ENCODE measurements around the gene KCNG2. TPM values are rescaled to one million over a fixed set of nuclear protein-coding genes. Genes with fewer than 3 reads are reported as not detected.

KCNG2 gene
- total RNA-seq, 2 experiments from 2014 or later = not detected

GRCh38 chr18:79817607-79817998, 19.9 kb downstream of the KCNG2 start:
- no peak overlapping the region for H3K4me2 ChIP-seq (ENCODE audit: low read length)
- no peaks in the 10 kb centered on the region for H3K36me3 ChIP-seq (ENCODE audit: insufficient read depth, low read length)
- no peak for DNase-seq (ENCODE audit: low spot score)
- H3K9me2 ChIP-seq (ENCODE audit: insufficient read depth, low read length) = no peaks in the 10 kb centered on the region
- BruUV-seq (replicated peaks) = no TSS peak
- no peak overlapping the region for H3K27ac ChIP-seq (ENCODE audit: low read depth, low read length, poor library complexity, severe bottlenecking)
- H3K79me2 ChIP-seq (ENCODE audit: insufficient read depth, low read depth, low read length) = no peaks in the 10 kb centered on the region
- no peaks in the 10 kb centered on the region for H3K9me3 ChIP-seq (ENCODE audit: low read length)
- CTCF ChIA-PET (ENCODE audit: unreplicated experiment) = no interaction called here
- no peak overlapping the region for H2AFZ ChIP-seq (ENCODE audit: low read length)
- H4K20me1 ChIP-seq (ENCODE audit: insufficient read depth, low read length) = no peaks in the 10 kb centered on the region
- H3K4me3 ChIP-seq (ENCODE audit: low read depth, low read length, poor library complexity, severe bottlenecking) = no peak overlapping the region
- POLR2A ChIA-PET = no interaction called here
- intact Hi-C loops (cut with micrococcal nuclease; ENCODE audit: unreplicated experiment) = no loop called here
- H3K4me1 ChIP-seq (ENCODE audit: insufficient read depth, low read length, poor library complexity, severe bottlenecking) = peaks cover 30% of the 10 kb centered on the region
- TF ChIP-seq EZH2phosphoT487 (IDR thresholded peaks at IDR 0.05; ENCODE audit: borderline replicate concordance, low read depth, low read length) = no peak
- no peak for TF ChIP-seq CTCF (conservative IDR thresholded peaks at IDR 0.05; ENCODE audit: low read length)

- no peak overlapping the region for H3K4me3 ChIP-seq (ENCODE audit: low read depth, low read length, poor library complexity, severe bottlenecking)
- H2AFZ ChIP-seq (ENCODE audit: low read length) = no peak overlapping the region
- H3K4me1 ChIP-seq (ENCODE audit: insufficient read depth, low read length, poor library complexity, severe bottlenecking) = peaks cover 30% of the 10 kb centered on the region
- no peak for DNase-seq (ENCODE audit: low spot score)
- H3K9me3 ChIP-seq (ENCODE audit: low read length) = no peaks in the 10 kb centered on the region
- POLR2A ChIA-PET = interaction anchor here (1.1 kb wide), 1 partner anchor 25 kb away, joined by 3 read pairs; no protein-coding TSS in a partner anchor
- BruUV-seq (replicated peaks) = no TSS peak
- H3K9me2 ChIP-seq (ENCODE audit: insufficient read depth, low read length) = no peaks in the 10 kb centered on the region
- peak overlapping the region; percentile 20; the same call in 1 of the 2 replicates for H3K4me2 ChIP-seq (ENCODE audit: low read length)
- CTCF ChIA-PET (ENCODE audit: unreplicated experiment) = no interaction called here
- no peak for TF ChIP-seq CTCF (conservative IDR thresholded peaks at IDR 0.05; ENCODE audit: low read length)
- TF ChIP-seq EZH2phosphoT487 (IDR thresholded peaks at IDR 0.05; ENCODE audit: borderline replicate concordance, low read depth, low read length) = no peak
- intact Hi-C loops (cut with micrococcal nuclease; ENCODE audit: unreplicated experiment) = no loop called here
- H3K27ac ChIP-seq (ENCODE audit: low read depth, low read length, poor library complexity, severe bottlenecking) = no peak overlapping the region
- no peaks in the 10 kb centered on the region for H3K79me2 ChIP-seq (ENCODE audit: insufficient read depth, low read depth, low read length)
- no peaks in the 10 kb centered on the region for H3K36me3 ChIP-seq (ENCODE audit: insufficient read depth, low read length)
- no peaks in the 10 kb centered on the region for H4K20me1 ChIP-seq (ENCODE audit: insufficient read depth, low read length)
These were observed 20.3 kb downstream of the KCNG2 start for GRCh38 chr18:79818036-79818435.

GRCh38 chr18:79818631-79819030, 20.9 kb downstream of the KCNG2 start:
- BruUV-seq (replicated peaks) = no TSS peak
- POLR2A ChIA-PET = interaction anchor here (1.1 kb wide), 1 partner anchor 25 kb away, joined by 3 read pairs; no protein-coding TSS in a partner anchor
- DNase-seq (ENCODE audit: low spot score) = no peak
- no peak overlapping the region for H3K4me3 ChIP-seq (ENCODE audit: low read depth, low read length, poor library complexity, severe bottlenecking)
- no peaks in the 10 kb centered on the region for H3K9me2 ChIP-seq (ENCODE audit: insufficient read depth, low read length)
- H3K9me3 ChIP-seq (ENCODE audit: low read length) = no peaks in the 10 kb centered on the region
- TF ChIP-seq EZH2phosphoT487 (IDR thresholded peaks at IDR 0.05; ENCODE audit: borderline replicate concordance, low read depth, low read length) = no peak
- TF ChIP-seq CTCF (conservative IDR thresholded peaks at IDR 0.05; ENCODE audit: low read length) = no peak
- H3K36me3 ChIP-seq (ENCODE audit: insufficient read depth, low read length) = no peaks in the 10 kb centered on the region
- peaks cover 30% of the 10 kb centered on the region for H3K4me1 ChIP-seq (ENCODE audit: insufficient read depth, low read length, poor library complexity, severe bottlenecking)
- CTCF ChIA-PET (ENCODE audit: unreplicated experiment) = no interaction called here
- no peak overlapping the region for H3K27ac ChIP-seq (ENCODE audit: low read depth, low read length, poor library complexity, severe bottlenecking)
- no peaks in the 10 kb centered on the region for H4K20me1 ChIP-seq (ENCODE audit: insufficient read depth, low read length)
- peak overlapping the region; percentile 20; the same call in 1 of the 2 replicates for H3K4me2 ChIP-seq (ENCODE audit: low read length)
- intact Hi-C loops (cut with micrococcal nuclease; ENCODE audit: unreplicated experiment) = no loop called here
- no peak overlapping the region for H2AFZ ChIP-seq (ENCODE audit: low read length)
- no peaks in the 10 kb centered on the region for H3K79me2 ChIP-seq (ENCODE audit: insufficient read depth, low read depth, low read length)

Data from OCI-LY7 (cell line).